ENCODE data around the gene PSMD2. TPM values are rescaled to one million over a fixed set of nuclear protein-coding genes. Genes with fewer than 3 reads are reported as not detected.
A peak's percentile ranks its signal among the peaks of the same experiment; 100 is the strongest.
"Not testable (repeated sequence)": the region's sequence is repeated elsewhere in the genome, so short reads cannot be mapped to it uniquely, and the experiment has no call there.

PSMD2 gene
- total RNA-seq, 1 experiment from 2014 or later, result 344 TPM

DNA sequence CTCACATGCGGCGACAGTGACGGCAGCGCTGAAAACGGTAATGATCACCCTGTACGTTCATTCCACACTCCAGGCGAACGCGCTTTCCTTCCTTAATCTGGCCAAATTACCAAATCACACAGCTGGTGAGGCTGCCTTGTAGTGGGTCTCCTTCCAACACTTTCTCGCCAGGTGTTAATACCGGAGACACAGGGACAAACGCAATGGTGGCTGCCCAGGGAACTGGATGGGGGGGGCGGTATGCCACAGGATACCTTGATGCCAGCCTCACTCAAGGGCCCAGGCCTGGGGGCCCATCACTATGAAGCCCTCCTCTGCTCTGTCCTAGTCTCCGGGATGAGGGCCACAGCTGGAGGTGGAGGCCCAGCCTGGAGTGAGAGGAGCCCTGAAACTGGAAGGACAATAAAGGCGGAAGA lies 36.3 kb upstream of the PSMD2 start:
- Histone ChIP-seq H4K8ac (replicated peaks; ENCODE audit: insufficient read length, low read depth, low read length) (no peak overlapping the region), H3T11ph (ENCODE audit: low read length) (no peak overlapping the region), H4K20me1 (ENCODE audit: control insufficient read depth, insufficient read depth, insufficient read length) (no peaks in the 10 kb centered on the region), H3K23me2 (ENCODE audit: insufficient read length, low read depth, low read length, poor library complexity, severe bottlenecking) (peaks cover 21% of the 10 kb centered on the region), H2BK15ac (ENCODE audit: low read depth, low read length) (no peak overlapping the region), H3K4me2 (ENCODE audit: insufficient read depth, insufficient read length, low read length) (peak overlapping the region; percentile 89), H2BK20ac (ENCODE audit: low read depth, low read length, poor library complexity, severe bottlenecking) (no peak overlapping the region), H3K4me1 (ENCODE audit: insufficient read depth, low read length) (no peaks in the 10 kb centered on the region), H3K27me3 (ENCODE audit: insufficient read depth, low read length) (peaks cover 14% of the 10 kb centered on the region; the same call in 1 of the 2 replicates), H3K79me1 (ENCODE audit: insufficient read depth, low read depth, low read length, poor library complexity, severe bottlenecking) (no peaks in the 10 kb centered on the region), H2AK5ac (ENCODE audit: insufficient read length, low read length) (no peak overlapping the region), H3K79me2 (ENCODE audit: insufficient read depth, low read length) (no peaks in the 10 kb centered on the region), H3K56ac (ENCODE audit: insufficient read length, low read depth, low read length) (no peak overlapping the region), H2BK120ac (ENCODE audit: low read depth, low read length, poor library complexity, severe bottlenecking) (no peak overlapping the region), H2BK12ac (ENCODE audit: insufficient read length, low read depth, low read length) (no peak overlapping the region), H2AFZ (ENCODE audit: low read length) (no peak overlapping the region), H3K18ac (ENCODE audit: insufficient read length, low read depth, low read length) (no peak overlapping the region), H4K5ac (ENCODE audit: insufficient read length, low read depth, low read length) (no peak overlapping the region), H4K91ac (ENCODE audit: insufficient read length, low read depth, low read length) (no peak overlapping the region), H2BK5ac (ENCODE audit: insufficient read length, low read length) (no peak overlapping the region), H3K9ac (ENCODE audit: extremely low read depth, insufficient read length, low read length) (no peak overlapping the region), H3K23ac (ENCODE audit: insufficient read length, low read depth, low read length) (no peak overlapping the region), H3K27ac (ENCODE audit: insufficient read length, low read depth, low read length) (no peak overlapping the region), H3K9me3 (ENCODE audit: control insufficient read depth, low read depth, low read length) (no peaks in the 10 kb centered on the region), H3K14ac (ENCODE audit: insufficient read depth, low read length) (no peak overlapping the region), H3K4ac (ENCODE audit: low read depth, low read length) (no peak overlapping the region)
- DNase-seq, result no peak
- Mint-ChIP-seq H3K36me3 (ENCODE audit: insufficient read depth in 1 of 3, low read depth in 3 of 3) (peaks cover 0 to 8% (median 3%) of the 10 kb centered on the region in 3 experiments; a peak in 5 of 7 replicates), H3K27ac (no peak overlapping the region), H3K9me3 (peaks cover 5% of the 10 kb centered on the region in 2 experiments; a peak in 2 of 5 replicates), H3K4me1 (peaks cover 18 to 19% of the 10 kb centered on the region in 2 experiments), H3K27me3 (ENCODE audit: low read depth) (peaks cover 70% of the 10 kb centered on the region), H3K4me3 (peak overlapping the region; percentile 81 to 86)
- no peak for TF ChIP-seq CTCF (conservative IDR thresholded peaks at IDR 0.05)
- WGBS (ENCODE audit: extremely low coverage, insufficient read length, low lambda C conversion rate), result no CpG with 5 or more reads among the region's 15 CpGs

GRCh38 chr3:184267249-184267648 lies 31.8 kb upstream of the PSMD2 start:
- H2BK15ac ChIP-seq (ENCODE audit: low read depth, low read length); H4K20me1 ChIP-seq (ENCODE audit: control insufficient read depth, insufficient read depth, insufficient read length); H4K5ac ChIP-seq (ENCODE audit: insufficient read length, low read depth, low read length); H3K9me3 ChIP-seq (ENCODE audit: control insufficient read depth, low read depth, low read length); H3K23me2 ChIP-seq (ENCODE audit: insufficient read length, low read depth, low read length, poor library complexity, severe bottlenecking); DNase-seq; H3K27ac ChIP-seq (ENCODE audit: insufficient read length, low read depth, low read length); H3K14ac ChIP-seq (ENCODE audit: insufficient read depth, low read length); H3K79me2 ChIP-seq (ENCODE audit: insufficient read depth, low read length); H2AK5ac ChIP-seq (ENCODE audit: insufficient read length, low read length); H3K9me3 Mint-ChIP-seq; H3T11ph ChIP-seq (ENCODE audit: low read length); H3K4me3 Mint-ChIP-seq; H3K79me1 ChIP-seq (ENCODE audit: insufficient read depth, low read depth, low read length, poor library complexity, severe bottlenecking); H2BK20ac ChIP-seq (ENCODE audit: low read depth, low read length, poor library complexity, severe bottlenecking); H3K23ac ChIP-seq (ENCODE audit: insufficient read length, low read depth, low read length); H2BK12ac ChIP-seq (ENCODE audit: insufficient read length, low read depth, low read length); H2BK5ac ChIP-seq (ENCODE audit: insufficient read length, low read length); H2AFZ ChIP-seq (ENCODE audit: low read length); H3K4me2 ChIP-seq (ENCODE audit: insufficient read depth, insufficient read length, low read length); H3K4ac ChIP-seq (ENCODE audit: low read depth, low read length); H4K91ac ChIP-seq (ENCODE audit: insufficient read length, low read depth, low read length); H3K9ac ChIP-seq (ENCODE audit: extremely low read depth, insufficient read length, low read length); H3K27me3 ChIP-seq (ENCODE audit: insufficient read depth, low read length); H3K56ac ChIP-seq (ENCODE audit: insufficient read length, low read depth, low read length); H3K36me3 Mint-ChIP-seq (ENCODE audit: insufficient read depth in 1 of 3, low read depth in 3 of 3); H3K27ac Mint-ChIP-seq; H4K8ac ChIP-seq (replicated peaks; ENCODE audit: insufficient read length, low read depth, low read length); H3K4me1 Mint-ChIP-seq; H3K18ac ChIP-seq (ENCODE audit: insufficient read length, low read depth, low read length); H2BK120ac ChIP-seq (ENCODE audit: low read depth, low read length, poor library complexity, severe bottlenecking); H3K4me1 ChIP-seq (ENCODE audit: insufficient read depth, low read length): not testable (repeated sequence)
- no CpG with 5 or more reads among the region's 1 CpG for WGBS (ENCODE audit: extremely low coverage, insufficient read length, low lambda C conversion rate)
- H3K27me3 Mint-ChIP-seq (ENCODE audit: low read depth), result peaks cover 35% of the 10 kb centered on the region
